ENCODE results near the gene UBE2G2.

Gene UBE2G2, protein sequence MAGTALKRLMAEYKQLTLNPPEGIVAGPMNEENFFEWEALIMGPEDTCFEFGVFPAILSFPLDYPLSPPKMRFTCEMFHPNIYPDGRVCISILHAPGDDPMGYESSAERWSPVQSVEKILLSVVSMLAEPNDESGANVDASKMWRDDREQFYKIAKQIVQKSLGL

GRCh38 chr21:44801468-44802395, at the start of gene UBE2G2:
UBE2G2 (minus strand) TSS chr21:44801820; CDS start chr21:44801748, 72 bp downstream.
- DNase-seq: no peak

GRCh38 chr21:44850905-44851657, 49.5 kb upstream of the UBE2G2 start:
- no peak for DNase-seq

- no peak for DNase-seq
Observed at GRCh38 chr21:44850208-44850800, 48.7 kb upstream of the UBE2G2 start.

DNA sequence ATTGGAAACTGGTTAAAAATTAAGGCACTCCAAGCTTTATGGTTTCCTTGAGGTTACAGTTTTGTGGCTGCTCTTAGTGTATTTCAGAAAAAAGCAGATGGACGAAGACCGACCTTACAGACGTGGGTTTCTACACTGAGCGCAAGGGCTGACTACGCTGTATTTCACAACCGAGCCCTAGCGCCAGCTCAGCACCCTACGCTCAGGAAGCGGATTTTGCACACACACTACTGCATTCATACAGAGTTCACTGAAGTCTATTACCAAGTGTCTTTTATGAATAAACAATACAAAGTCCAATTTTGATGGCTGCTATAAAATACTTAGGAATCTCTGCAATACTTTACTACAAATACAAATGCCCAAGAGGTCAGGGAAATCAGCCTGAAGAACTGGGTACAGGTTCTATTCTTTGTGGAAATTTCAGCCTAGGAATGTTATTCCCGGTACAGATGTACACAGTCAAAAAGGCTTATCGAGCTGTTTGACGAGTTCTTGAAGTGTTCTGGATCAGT, 48.1 kb upstream of the UBE2G2 start:
- no peak for DNase-seq

GRCh38 chr21:44848821-44849521, 47.4 kb upstream of the UBE2G2 start:
- DNase-seq: no peak

DNA sequence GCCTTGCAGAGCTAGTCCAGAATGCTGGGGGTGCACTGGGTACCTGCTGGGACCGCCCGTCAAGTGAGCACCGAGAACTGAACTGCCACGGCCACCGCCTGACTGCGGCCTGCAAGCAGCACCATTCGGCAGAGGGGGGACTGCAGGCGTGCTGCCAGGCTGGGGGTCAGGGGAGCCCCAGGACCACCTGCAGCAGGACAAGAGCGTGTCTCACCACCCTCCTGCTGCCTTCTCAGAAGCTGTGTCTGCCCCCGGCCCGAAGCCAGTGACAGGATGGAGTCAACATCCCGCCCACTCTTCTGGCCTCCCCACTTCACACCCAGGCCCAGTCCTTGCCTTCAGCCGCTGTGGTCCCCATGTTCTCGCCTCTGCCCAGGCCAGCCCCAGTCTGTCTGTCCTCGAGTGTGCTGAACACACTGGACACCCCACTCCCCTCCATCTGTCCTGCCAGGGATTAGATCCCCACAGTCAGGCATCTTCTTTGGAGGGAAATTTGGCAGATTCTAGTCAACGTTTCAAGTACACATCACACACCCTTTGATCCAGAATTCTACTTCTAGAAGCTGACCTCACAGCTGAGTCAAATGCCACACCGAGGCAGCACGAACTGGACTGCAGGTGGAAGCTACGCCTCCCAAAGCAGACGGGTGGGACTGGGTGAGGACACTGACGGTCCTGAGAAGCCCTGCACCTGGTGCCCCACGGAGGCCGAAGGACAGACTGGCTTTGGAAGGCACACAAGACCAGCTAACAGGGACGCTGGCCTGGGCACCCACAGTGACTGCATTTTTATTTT, 45.8 kb upstream of the UBE2G2 start:
- DNase-seq: no peak

DNA sequence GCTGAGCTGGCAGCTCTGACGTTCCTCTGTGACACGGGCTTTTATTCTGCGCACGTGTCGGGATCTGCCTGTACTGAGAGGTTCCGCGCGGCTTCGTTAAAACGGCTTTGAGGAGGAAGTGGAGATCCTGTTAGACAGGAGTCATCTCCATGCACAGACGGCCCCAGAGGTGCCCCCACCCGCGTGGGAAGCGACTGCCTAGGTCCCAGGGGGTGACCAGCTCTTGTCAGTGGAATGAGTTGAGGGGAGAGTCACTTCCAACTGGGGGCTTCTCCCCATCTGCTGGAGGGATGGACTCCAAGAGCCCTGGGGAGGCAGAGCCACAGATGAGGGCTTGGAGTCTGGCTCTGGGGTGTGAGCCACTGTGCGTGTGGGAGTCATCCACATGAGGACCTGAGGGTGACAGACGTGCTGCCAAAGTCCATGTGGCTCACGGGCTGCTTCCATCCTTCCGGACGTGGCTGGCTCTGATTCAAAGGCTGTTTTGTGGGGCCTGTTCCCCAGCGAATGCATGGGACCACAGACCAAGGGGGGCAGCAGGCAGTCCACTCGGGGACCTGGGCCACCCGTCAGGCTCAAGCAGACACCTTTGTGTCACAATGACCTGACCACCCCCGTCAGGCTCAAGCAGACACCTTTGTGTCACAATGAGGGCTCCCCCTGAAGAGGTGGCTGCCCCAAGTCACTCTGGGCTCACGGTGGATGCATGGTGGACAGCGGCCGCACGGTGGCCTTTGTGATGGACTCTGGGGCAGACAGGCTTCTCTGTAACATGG, 45.1 kb upstream of the UBE2G2 start:
- DNase-seq: no peak

DNA sequence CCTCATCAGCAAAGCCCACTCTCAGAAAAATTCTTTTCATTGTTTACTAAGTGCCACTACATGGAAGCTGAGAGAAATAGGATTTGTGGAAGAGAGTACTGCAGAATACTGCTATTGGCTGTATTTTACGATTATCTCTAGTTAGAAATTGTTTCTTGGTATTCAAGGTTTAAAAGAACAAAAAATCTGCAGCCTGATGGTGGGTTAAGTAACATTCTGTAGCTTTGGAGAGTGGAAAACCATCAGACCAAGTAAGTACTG, 44.5 kb upstream of the UBE2G2 start:
- no peak for DNase-seq

DNA sequence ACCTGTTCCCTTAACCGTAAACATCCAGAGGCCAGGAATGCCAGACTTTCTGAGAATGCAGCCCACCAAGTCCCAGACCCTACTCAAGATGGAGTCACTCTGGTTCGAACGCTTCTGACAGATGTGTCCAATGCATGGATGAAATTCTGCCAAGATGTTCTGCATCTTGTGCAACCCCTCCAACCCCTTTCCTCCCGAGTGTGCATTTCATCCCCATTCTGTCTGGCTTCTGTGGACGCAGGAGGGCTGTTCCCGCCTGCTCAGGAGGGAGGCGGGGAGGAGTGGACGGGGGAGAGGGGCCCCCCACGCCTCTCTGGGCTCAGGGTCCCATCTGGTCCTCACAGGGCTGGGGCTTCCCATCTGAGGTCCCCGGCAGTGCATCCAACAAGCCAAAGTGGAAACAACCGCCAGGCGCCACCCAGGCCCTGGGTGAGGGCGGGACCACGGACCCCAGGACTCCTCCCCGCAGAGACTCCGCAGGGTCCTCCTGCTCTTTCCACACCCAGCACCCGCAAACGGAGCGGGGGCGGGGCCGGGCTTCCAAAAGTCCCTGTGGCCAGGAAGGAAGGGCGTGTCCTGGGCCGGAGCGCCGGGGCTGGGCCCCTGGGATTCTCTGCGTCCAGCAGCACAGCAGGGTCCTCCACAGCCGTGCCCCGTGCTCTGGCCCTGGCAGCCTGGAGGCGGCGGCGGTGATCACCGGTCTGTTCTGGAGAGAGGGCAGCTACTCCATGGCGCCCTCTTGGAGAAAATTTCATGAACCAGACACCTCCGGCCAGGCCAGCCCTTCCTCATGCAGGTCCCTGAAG, 44.0 kb upstream of the UBE2G2 start:
- peak; percentile 23 for DNase-seq

DNA sequence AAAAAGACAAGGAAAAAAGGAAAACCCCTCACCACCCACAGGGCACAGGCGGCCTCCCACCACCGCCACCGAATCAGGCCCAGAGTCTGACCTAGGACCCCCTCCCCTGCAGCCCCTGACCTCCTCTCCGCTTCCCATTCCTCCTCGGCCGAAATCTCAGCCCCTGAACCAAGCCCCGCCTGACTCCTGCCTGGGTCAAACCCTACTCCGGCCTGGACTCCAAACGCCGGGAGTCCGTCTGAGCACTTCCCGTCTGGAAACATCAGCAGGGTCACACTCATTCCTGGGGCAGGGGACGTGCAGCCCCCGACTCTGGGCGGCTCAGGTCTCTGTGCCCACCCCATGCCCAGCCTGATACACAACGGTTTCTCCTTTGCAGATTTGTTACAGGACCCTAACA, 42.6 kb upstream of the UBE2G2 start:
- DNase-seq: no peak

- no peak for DNase-seq
Observed at GRCh38 chr21:44842721-44843445, 41.3 kb upstream of the UBE2G2 start.

DNA sequence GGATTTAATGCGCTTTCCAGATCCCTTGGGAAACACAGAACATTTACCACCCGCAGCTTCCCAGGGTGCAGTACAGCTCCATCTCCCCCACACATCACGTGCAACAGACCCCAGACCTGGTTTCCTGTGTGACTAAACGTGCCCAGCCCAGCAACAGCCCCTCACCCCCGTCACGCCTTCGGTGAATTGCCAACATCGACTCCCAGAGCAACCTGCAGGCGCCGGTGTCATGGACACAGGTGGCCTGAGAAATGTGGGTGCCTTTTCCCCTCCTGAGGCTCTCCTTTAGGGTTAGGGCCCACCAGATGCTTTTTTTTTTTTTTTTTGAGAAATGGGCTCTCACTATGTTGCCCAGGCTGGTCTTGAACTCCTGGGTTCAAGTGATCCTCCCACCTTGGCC, 40.5 kb upstream of the UBE2G2 start:
- DNase-seq: no peak

- no peak for DNase-seq
Observed at GRCh38 chr21:44840771-44841170, 39.2 kb upstream of the UBE2G2 start.

DNA sequence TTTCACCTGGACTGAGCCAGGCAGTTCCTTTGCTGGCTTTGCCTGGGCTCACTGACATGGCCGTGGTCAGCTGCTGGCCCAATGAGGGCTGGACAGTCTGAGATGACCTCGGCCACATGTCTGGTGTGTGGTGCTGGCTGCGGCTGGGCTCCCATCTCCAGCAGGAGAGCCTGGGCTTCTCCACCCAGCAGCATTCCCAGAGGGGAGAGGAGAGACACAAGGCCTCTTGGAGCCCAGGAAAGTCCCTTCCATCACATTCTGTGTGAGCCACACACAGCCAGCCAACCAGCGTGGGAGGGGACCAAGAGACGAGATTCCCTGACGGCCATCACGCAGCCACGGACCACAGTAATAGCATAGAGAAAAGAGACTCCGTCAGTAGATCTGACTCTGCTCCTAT, 37.3 kb upstream of the UBE2G2 start:
- DNase-seq: no peak

DNA sequence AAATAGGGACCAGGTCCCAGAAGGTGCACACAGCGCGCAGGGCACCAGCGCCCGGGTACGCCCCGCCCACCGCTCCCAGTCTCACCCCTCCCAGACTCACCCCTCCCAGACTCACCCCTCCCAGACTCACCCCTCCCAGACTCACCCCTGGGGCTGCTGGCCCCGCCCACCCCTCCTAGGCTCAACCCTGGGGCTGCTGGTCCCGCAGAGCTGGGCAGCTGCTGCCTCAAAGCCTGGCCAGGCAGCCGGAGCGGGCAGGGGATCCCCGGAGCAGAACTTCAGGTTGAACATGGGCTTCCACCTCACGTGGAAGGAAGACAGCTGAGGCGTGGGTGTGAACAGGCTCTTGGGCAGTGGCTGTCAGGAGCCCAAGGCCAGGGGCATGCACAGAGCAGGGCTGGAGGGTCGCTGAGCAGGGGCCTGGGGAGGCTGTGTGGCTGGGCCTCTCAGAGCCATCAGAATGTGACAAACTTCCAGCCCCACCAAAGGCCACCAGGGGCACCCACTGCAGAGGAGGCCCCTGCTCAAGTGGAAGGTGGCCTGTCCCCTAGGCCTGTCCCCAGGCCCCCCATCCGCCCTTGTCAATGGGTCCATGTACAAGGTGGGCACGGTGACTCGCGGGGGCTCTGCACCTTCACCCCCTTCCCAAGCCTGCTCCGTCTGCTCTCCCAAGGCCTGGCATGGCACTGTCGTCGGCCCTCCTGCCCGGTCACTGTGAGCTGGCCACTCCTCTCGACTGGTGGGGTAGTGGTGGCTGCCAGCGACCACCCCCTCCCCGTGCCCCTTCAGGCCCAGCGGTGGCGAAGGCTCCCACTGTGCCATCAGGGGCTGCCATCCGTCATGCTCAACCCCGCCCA, 36.6 kb upstream of the UBE2G2 start:
- DNase-seq: peak; percentile 71

DNA sequence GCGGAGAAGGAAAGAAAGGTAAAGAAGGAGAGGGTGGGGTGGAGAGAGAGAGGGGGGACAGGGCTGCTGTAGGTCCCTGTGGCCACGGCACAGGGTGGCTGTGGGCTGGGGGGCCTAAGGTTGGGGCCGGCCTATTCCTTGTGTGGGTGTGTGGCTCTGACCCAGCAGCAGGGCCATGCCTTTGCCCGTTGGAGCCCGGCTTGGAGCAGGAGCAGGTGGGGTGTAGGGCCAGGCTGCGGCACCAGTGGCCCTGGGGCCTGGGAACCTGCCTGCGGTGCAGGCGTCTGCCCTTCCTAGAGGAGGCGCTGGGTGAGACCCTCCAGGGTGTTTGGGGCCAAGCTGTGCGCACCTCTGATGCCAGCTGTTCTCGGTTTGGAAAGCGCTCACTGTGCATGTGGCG, 35.9 kb upstream of the UBE2G2 start:
- DNase-seq: peak; percentile 71

- peak; percentile 91 for DNase-seq
Observed at GRCh38 chr21:44836666-44837471, 35.2 kb upstream of the UBE2G2 start.

GRCh38 chr21:44836349-44836665, 34.7 kb upstream of the UBE2G2 start:
- DNase-seq: no peak
